IPS-18c (cell line): ENCODE results near the gene RFC3.

Experiments
- H3K4me3 ChIP-seq: 2 replicates; pipeline ENCODE4 v1.7.0; 2013; ENCODE audit warnings: low read depth, mild to moderate bottlenecking, low read length, moderate library complexity; ENCODE audit not compliant: insufficient read depth
- H3K9me3 ChIP-seq: one replicate; pipeline ENCODE4 v1.6.1; 2013; ENCODE audit warnings: mild to moderate bottlenecking, low read length, moderate library complexity; ENCODE audit not compliant: control insufficient read depth, insufficient read depth

Gene RFC3

GRCh38 chr13:33875618-33876401 lies 57.9 kb downstream of the RFC3 start:
- H3K4me3 ChIP-seq: no peak overlapping the region

GRCh38 chr13:33876716-33877394 lies 58.9 kb downstream of the RFC3 start:
- H3K9me3 ChIP-seq: no peaks in the 10 kb centered on the region
- no peak overlapping the region for H3K4me3 ChIP-seq

More at GRCh38 chr13:33875618-33876401, 57.9 kb downstream of the RFC3 start:
- no peaks in the 10 kb centered on the region for H3K9me3 ChIP-seq

GRCh38 chr13:33879118-33879517 lies 61.2 kb downstream of the RFC3 start:
- no peak overlapping the region for H3K4me3 ChIP-seq
- no peaks in the 10 kb centered on the region for H3K9me3 ChIP-seq

GRCh38 chr13:33882804-33883203 lies 64.9 kb downstream of the RFC3 start:
- Histone ChIP-seq H3K4me3 (no peak overlapping the region), H3K9me3 (no peaks in the 10 kb centered on the region)

GRCh38 chr13:33884531-33885220 lies 66.7 kb downstream of the RFC3 start:
- no peak overlapping the region for H3K4me3 ChIP-seq
- no peaks in the 10 kb centered on the region for H3K9me3 ChIP-seq
